LNCAP (cell line): ENCODE measurements around the gene ABCC1.

Source experiments
- CTCF ChIP-seq: fragments of 450-650 bp; IDR thresholded peaks from 2 replicates; pipeline ENCODE4 v1.5.1; 2017; ENCODE audit warnings: mild to moderate bottlenecking

Gene ABCC1

GRCh38 chr16:16145286-16145685 is 195.9 kb downstream of the ABCC1 start:
- TF ChIP-seq CTCF = no peak

GRCh38 chr16:16146380-16147315 is 197.2 kb downstream of the ABCC1 start:
- TF ChIP-seq CTCF = no peak

- TF ChIP-seq CTCF = no peak
These were observed 198.0 kb downstream of the ABCC1 start for GRCh38 chr16:16147316-16147999.

GRCh38 chr16:16148755-16149154 is 199.3 kb downstream of the ABCC1 start:
- no peak for TF ChIP-seq CTCF

GRCh38 chr16:16149710-16150116 is 200.3 kb downstream of the ABCC1 start:
- TF ChIP-seq CTCF = no peak

GRCh38 chr16:16150117-16150877 is 200.9 kb downstream of the ABCC1 start:
- TF ChIP-seq CTCF = no peak

GRCh38 chr16:16150878-16151152 is 201.4 kb downstream of the ABCC1 start:
- no peak for TF ChIP-seq CTCF
